Measurements from ENCODE around the gene C13orf42.

Gene C13orf42

DNA sequence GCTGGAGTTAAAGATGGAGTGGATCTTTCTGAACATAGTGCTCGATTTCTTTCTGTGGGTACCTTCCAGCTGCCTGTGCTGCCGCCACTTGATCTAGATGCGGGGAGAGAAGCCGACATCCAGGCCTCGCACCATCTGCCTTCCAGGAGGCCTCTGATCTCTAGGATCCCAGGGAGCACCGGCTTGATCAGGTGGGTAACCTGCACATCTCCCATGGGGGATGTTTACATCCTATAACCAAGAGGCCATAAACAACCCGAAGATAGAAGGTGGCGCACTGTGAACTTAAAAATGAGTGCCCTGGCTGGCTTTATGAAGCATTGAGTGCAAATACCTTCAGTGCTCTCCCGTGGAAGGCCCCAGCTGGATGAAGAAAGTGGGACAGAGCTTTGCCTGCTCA, at the start of gene C13orf42:
Gene C13orf42 (minus strand): TSS at position 101 of the 400 bp plus-strand sequence. CDS start 65 bp downstream, at position 36.
- ChIA-PET POLR2A (ENCODE audit: low non-redundant PET) (no interaction called here), CTCF (no interaction called here)
- TF ChIP-seq CTCF (conservative IDR thresholded peaks at IDR 0.05; ENCODE audit: low read depth): no peak
- DNase-seq (ENCODE audit: low spot score): no peak
- H3K27ac ChIP-seq: no peak within 1 kb of the TSS

DNA sequence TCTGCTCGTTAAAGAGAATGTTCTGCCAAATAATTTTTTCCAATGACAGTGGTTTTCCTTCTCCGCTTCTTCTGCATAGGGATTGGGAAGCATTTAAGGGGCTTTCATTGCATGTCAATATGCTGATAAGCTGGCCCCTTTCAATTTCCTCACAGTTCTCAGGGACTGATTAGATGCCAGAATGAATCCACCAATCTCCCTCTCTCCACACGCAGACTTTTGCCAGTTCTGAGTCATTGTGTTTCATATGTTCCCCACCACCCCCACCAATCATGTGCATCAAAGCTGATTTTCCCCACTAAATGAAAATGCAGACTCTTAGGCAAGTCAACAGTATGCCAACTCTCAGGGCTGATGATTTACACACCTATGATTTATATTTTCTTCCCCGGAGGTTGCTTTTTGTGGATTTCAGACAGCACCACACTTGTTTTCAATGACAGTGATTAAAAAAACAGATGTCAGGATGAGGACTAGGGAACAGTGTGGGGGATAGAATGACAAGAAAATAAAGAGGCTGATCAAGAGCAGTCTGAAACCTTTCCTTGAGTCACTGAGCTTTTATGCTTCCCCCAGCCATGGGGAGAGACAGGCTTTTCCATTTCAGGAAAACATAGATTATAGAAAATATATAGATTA, 47.9 kb upstream of the C13orf42 start:
- TF ChIP-seq CTCF (conservative IDR thresholded peaks at IDR 0.05; ENCODE audit: low read depth): no peak
- ChIA-PET CTCF (no interaction called here), POLR2A (ENCODE audit: low non-redundant PET) (no interaction called here)
- H3K27ac ChIP-seq: no peak overlapping the region
- no peak for DNase-seq (ENCODE audit: low spot score)

DNA sequence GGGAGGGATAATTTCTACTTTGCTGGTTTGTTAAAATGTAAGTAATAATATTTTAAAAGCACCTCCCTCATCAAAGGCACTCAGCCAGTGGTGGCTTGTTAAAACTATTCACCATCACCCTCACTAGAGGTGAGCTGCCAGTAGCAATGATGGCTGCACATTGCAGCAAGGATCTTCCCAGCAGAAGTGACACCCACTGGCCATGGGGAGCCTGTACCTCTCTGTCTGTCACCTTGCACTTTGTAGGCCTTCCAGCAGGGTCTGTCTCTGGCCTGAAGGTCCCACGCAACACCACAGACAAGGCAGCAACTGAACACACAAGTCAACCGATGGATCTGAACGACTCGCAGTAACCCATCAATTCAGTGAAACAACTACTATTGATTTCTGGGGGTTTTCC, 47.3 kb upstream of the C13orf42 start:
- POLR2A ChIA-PET (ENCODE audit: low non-redundant PET): no interaction called here
- no peak for TF ChIP-seq CTCF (conservative IDR thresholded peaks at IDR 0.05; ENCODE audit: low read depth)
- no peak for DNase-seq (ENCODE audit: low spot score)

DNA sequence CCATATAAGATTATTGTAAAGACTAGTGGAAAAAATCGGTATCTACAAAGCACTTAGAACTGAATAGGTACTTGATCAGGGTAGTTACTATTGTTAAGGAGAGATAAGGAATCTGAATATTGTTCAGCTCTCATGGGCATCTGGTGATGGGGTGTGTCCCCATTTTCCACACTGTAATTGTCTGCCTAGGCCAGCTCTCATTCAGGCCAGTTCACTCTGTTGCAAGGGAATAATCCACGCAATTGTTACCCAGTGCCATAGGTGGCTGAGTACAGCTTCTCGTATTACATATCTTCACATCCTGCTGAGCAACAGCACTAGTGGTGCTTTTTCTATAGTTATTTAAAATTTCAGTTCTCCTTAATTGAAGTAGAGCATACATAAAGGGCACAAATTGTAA, 45.6 kb upstream of the C13orf42 start:
- no peak for TF ChIP-seq CTCF (conservative IDR thresholded peaks at IDR 0.05; ENCODE audit: low read depth)
- H3K27ac ChIP-seq: no peak overlapping the region
- no peak for DNase-seq (ENCODE audit: low spot score)
- CTCF ChIA-PET: interaction anchor here (0.6 to 0.9 kb wide), 2 partner anchors 66 to 129 kb away, joined by 3 read pairs; no protein-coding TSS in a partner anchor
- POLR2A ChIA-PET (ENCODE audit: low non-redundant PET): no interaction called here

More for the DNA sequence above, 47.3 kb upstream of the C13orf42 start:
- no peak overlapping the region for H3K27ac ChIP-seq
- CTCF ChIA-PET: no interaction called here

DNA sequence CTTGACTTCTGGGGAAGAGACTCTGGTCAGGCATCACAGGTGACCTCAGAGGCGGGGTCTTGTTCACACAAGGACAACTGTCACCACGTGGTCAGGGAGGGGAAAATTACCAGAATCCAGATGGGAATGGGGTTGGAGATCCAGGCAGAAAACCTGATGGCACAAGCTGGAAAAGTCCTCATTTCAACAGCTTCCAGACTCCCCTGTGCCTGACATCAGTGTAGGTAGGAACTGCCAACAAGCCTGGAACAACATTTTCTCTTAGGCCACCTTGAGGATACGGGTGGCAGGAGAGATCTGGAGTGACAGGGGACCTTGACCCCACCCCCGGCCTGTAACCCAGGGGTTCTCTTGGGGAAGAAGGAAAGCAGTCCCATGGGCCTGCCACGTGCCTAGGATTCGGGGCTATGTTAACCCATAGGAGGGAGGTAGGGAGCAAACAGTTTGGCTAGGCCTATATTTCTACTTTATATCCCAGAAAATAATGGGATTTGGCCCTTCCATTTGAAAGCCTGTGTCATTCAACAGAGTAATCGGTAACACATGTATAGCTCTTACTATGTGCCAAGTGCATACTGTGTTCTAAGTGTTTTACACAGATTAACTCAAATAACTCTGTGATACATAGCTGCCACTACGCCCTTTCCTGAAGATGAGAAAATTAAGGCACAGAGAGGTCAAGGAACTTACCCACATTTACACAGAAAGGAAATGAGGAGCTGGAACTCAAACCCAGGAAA, 44.9 kb upstream of the C13orf42 start:
- TF ChIP-seq CTCF (conservative IDR thresholded peaks at IDR 0.05; ENCODE audit: low read depth): no peak
- DNase-seq (ENCODE audit: low spot score): no peak
- ChIA-PET POLR2A (ENCODE audit: low non-redundant PET) (no interaction called here), CTCF (interaction anchor here (0.9 kb wide), 1 partner anchor 130 kb away, joined by 3 read pairs; no protein-coding TSS in a partner anchor)
- H3K27ac ChIP-seq: no peak overlapping the region

DNA sequence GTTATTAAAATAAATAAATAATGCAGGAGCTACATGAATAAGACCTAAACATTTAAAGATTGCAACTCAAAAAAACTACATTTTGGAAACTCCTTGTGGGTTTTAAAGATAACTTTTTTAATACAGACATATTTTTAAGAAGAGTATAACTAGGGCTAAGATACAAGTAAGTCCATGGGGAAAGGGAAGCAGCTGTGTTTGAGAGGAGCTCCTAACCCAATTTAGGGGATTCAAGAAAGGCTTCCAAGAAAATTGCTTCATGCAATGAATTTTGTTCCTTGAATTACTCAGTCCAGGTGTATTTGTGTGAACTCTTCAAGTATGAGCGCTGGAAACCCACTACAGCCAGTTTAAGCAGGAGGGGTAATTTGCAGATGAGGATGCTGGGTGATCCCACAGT, 44.1 kb upstream of the C13orf42 start:
- DNase-seq (ENCODE audit: low spot score): no peak
- TF ChIP-seq CTCF (conservative IDR thresholded peaks at IDR 0.05; ENCODE audit: low read depth): no peak
- CTCF ChIA-PET: interaction anchor here (0.6 kb wide), 1 partner anchor 139 kb away, joined by 3 read pairs; no protein-coding TSS in a partner anchor
- no peak overlapping the region for H3K27ac ChIP-seq
- POLR2A ChIA-PET (ENCODE audit: low non-redundant PET): no interaction called here
